Measurements from ENCODE around the gene MEF2C. TPM values are rescaled to one million over a fixed set of nuclear protein-coding genes. Genes with fewer than 3 reads are reported as not detected.
"Not testable (repeated sequence)": the region's sequence is repeated elsewhere in the genome, so short reads cannot be mapped to it uniquely, and the experiment has no call there.

Gene MEF2C
- total RNA-seq, 1 donor from 2014 or later, result 1.9 TPM

DNA sequence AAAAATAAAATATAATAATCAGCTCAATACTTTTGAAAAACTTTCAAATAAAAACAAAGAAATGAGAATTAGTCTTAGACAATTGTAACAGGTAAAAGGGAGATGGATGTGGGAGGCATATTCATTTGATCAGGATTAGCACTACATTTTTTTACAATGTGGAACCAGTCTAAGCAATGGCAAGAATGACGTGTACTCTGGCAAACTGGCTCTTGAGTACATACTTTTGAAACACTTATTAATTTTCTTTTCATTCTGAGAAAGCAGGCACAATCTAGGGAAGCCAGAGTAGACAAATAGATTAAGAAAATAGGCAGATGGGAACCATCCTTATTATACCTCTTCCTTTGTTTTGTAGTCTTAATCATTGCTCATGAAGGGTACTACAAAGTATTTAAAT lies 79.7 kb downstream of the MEF2C start:
- no peak overlapping the region for H3K27ac Mint-ChIP-seq
- no peaks in the 10 kb centered on the region for H3K27me3 Mint-ChIP-seq
- peaks cover 3% of the 10 kb centered on the region for H3K9me3 Mint-ChIP-seq (ENCODE audit: low read depth)
- no peak for TF ChIP-seq CTCF (IDR thresholded peaks at IDR 0.05; ENCODE audit: unreplicated experiment)
- peaks cover 4% of the 10 kb centered on the region for H3K4me1 Mint-ChIP-seq (ENCODE audit: low read depth)
- DNase-seq (ENCODE audit: low spot score, unreplicated experiment), result no peak
- H3K36me3 Mint-ChIP-seq (ENCODE audit: insufficient read depth), result no peaks in the 10 kb centered on the region
- H3K4me3 Mint-ChIP-seq (ENCODE audit: low read depth), result no peak overlapping the region

DNA sequence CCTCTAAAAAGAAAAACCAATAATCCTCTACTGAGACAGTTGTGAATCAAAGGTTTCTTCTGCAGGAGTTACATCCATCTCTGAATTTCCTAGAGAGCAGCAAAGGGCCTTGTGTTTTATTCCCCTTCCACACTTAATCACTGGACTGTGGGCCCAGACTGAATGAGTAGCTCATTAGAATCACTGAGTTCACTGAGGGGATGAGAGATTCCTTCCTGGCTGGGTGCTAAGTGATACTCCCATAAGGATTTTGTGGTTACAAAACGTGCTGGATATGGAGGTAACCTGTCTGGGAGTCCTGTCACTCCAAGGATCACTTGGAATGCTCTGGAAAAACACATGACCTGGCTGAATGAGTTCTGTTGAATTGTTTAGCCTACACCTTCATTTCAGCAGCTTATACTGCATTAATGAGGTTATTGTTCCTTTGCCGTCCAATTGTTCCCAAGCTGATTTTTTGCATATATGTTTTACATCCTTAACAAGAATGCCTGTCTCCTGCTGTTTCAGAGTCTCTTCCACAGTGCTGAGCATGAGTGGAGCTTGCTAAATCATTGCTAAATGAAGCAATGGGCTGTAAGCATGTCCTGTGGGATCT lies 82.9 kb downstream of the MEF2C start:
- peaks cover 8% of the 10 kb centered on the region for H3K4me1 Mint-ChIP-seq (ENCODE audit: low read depth)
- H3K4me3 Mint-ChIP-seq (ENCODE audit: low read depth), result no peak overlapping the region
- H3K27ac Mint-ChIP-seq, result no peak overlapping the region
- no peaks in the 10 kb centered on the region for H3K36me3 Mint-ChIP-seq (ENCODE audit: insufficient read depth)
- H3K9me3 Mint-ChIP-seq (ENCODE audit: low read depth), result peaks cover 7% of the 10 kb centered on the region
- no peak for TF ChIP-seq CTCF (IDR thresholded peaks at IDR 0.05; ENCODE audit: unreplicated experiment)
- H3K27me3 Mint-ChIP-seq, result no peaks in the 10 kb centered on the region
- no peak for DNase-seq (ENCODE audit: low spot score, unreplicated experiment)

DNA sequence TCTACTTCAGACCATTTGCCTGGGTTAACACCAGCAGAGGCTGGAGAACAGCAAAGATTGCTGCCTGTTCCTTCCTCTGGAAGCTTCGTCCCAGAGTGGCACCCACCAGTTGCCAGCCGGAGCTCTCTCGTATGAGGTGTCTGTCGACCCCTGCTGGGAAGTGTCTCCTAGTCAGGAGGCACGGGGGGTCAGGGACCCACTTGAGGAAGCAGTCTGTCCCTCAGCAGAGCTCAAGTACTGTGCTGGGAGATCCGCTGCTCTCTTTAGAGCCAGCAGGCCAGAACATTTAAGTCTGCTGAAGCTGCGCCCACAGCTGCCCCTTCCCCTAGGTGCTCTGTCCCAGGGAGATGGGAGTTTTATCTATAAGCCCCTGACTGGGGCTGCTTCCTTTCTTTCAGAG lies 84.1 kb downstream of the MEF2C start:
- not testable (repeated sequence) for H3K9me3 Mint-ChIP-seq (ENCODE audit: low read depth); H3K27me3 Mint-ChIP-seq; H3K36me3 Mint-ChIP-seq (ENCODE audit: insufficient read depth); DNase-seq (ENCODE audit: low spot score, unreplicated experiment); H3K4me1 Mint-ChIP-seq (ENCODE audit: low read depth); H3K4me3 Mint-ChIP-seq (ENCODE audit: low read depth); H3K27ac Mint-ChIP-seq

- DNase-seq (ENCODE audit: low spot score, unreplicated experiment); H3K36me3 Mint-ChIP-seq (ENCODE audit: insufficient read depth); H3K9me3 Mint-ChIP-seq (ENCODE audit: low read depth); H3K4me3 Mint-ChIP-seq (ENCODE audit: low read depth); H3K27ac Mint-ChIP-seq; H3K4me1 Mint-ChIP-seq (ENCODE audit: low read depth); H3K27me3 Mint-ChIP-seq: not testable (repeated sequence)
These were observed 89.2 kb downstream of the MEF2C start for GRCh38 chr5:88793797-88794196.

DNA sequence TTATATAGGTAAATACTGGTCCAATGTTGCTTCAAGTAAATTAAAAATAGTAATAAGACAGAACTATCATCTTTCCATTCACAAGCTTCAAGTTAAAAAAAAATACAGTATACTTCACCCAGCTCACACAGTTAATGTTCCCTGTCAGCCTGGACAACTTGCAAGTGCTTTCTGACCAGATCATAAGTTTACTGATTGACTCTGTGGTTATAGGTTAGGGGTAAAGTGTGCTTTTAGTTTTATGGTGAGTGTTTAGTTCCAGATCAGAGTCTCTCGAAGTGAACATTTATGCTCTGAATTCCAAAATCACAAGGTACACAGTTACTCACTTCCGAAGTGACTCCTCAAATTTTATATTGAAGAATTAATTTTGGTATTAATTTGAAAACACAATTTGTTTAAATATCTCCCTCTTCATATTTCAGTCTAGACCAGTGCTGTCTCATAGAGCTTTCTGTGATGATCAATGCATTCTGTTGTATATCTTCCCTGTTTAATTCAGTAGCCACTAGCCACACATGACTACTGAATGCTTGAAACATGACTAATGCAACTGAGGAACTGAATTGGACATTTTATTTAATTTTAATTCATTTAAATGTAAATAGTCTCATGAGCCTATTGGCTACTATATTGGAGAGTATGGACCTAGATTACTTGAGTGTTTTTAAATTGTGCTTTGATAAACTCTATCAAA lies 90.7 kb downstream of the MEF2C start:
- no peak for DNase-seq (ENCODE audit: low spot score, unreplicated experiment)
- H3K27me3 Mint-ChIP-seq, result no peaks in the 10 kb centered on the region
- H3K9me3 Mint-ChIP-seq (ENCODE audit: low read depth), result peaks cover 7% of the 10 kb centered on the region
- no peaks in the 10 kb centered on the region for H3K36me3 Mint-ChIP-seq (ENCODE audit: insufficient read depth)
- H3K27ac Mint-ChIP-seq, result no peak overlapping the region
- no peak for TF ChIP-seq CTCF (IDR thresholded peaks at IDR 0.05; ENCODE audit: unreplicated experiment)
- no peak overlapping the region for H3K4me3 Mint-ChIP-seq (ENCODE audit: low read depth)
- H3K4me1 Mint-ChIP-seq (ENCODE audit: low read depth), result peaks cover 8% of the 10 kb centered on the region

GRCh38 chr5:88787856-88788255 lies 95.1 kb downstream of the MEF2C start:
- Mint-ChIP-seq H3K9me3 (ENCODE audit: low read depth) (no peaks in the 10 kb centered on the region), H3K4me3 (ENCODE audit: low read depth) (no peak overlapping the region), H3K27ac (no peak overlapping the region), H3K27me3 (no peaks in the 10 kb centered on the region), H3K36me3 (ENCODE audit: insufficient read depth) (no peaks in the 10 kb centered on the region), H3K4me1 (ENCODE audit: low read depth) (peaks cover 19% of the 10 kb centered on the region)
- no peak for DNase-seq (ENCODE audit: low spot score, unreplicated experiment)
- TF ChIP-seq CTCF (IDR thresholded peaks at IDR 0.05; ENCODE audit: unreplicated experiment), result no peak
